HG03066 (cell line): ENCODE results near the gene MED25.

ENCODE experiments used
- ATAC-seq: cut with Tn5 transposase; IDR thresholded peaks from one replicate; pipeline ENCODE4 v1.9.1; 2021; ENCODE audit warnings: low read depth; ENCODE audit not compliant: unreplicated experiment

The MED25 gene

GRCh38 chr19:49817964-49818648 lies at the start of gene MED25:
Gene MED25 (plus strand): TSS chr19:49818289. CDS start chr19:49818342, 53 bp downstream.
- ATAC-seq = peak; percentile 61

GRCh38 chr19:49770529-49770928 lies 47.6 kb upstream of the MED25 start:
- ATAC-seq = no peak

- ATAC-seq = no peak
These were observed 46.4 kb upstream of the MED25 start for GRCh38 chr19:49771674-49772139.

GRCh38 chr19:49772850-49773432 lies 45.1 kb upstream of the MED25 start:
- ATAC-seq = no peak

- ATAC-seq = no peak
These were observed 44.3 kb upstream of the MED25 start for GRCh38 chr19:49773663-49774350.

GRCh38 chr19:49774969-49775368 lies 43.1 kb upstream of the MED25 start:
- no peak for ATAC-seq

GRCh38 chr19:49775742-49776370 lies 42.2 kb upstream of the MED25 start:
- ATAC-seq = no peak

- no peak for ATAC-seq
These were observed 41.7 kb upstream of the MED25 start for GRCh38 chr19:49776371-49776764.

GRCh38 chr19:49779731-49780555 lies 38.1 kb upstream of the MED25 start:
- ATAC-seq = no peak

GRCh38 chr19:49780861-49781260 lies 37.2 kb upstream of the MED25 start:
- ATAC-seq = no peak

GRCh38 chr19:49781394-49781793 lies 36.7 kb upstream of the MED25 start:
- ATAC-seq = no peak

- no peak for ATAC-seq
These were observed 35.6 kb upstream of the MED25 start for GRCh38 chr19:49782515-49782914.

- ATAC-seq = no peak
These were observed 31.7 kb upstream of the MED25 start for GRCh38 chr19:49786376-49786820.

- no peak for ATAC-seq
These were observed 30.3 kb upstream of the MED25 start for GRCh38 chr19:49787746-49788145.

- ATAC-seq = no peak
These were observed 29.2 kb upstream of the MED25 start for GRCh38 chr19:49788857-49789256.

GRCh38 chr19:49790866-49791265 lies 27.2 kb upstream of the MED25 start:
- ATAC-seq = no peak

- ATAC-seq = no peak
These were observed 26.2 kb upstream of the MED25 start for GRCh38 chr19:49791776-49792445.

GRCh38 chr19:49792829-49793560 lies 25.1 kb upstream of the MED25 start:
- ATAC-seq = no peak

GRCh38 chr19:49793561-49793840 lies 24.6 kb upstream of the MED25 start:
- no peak for ATAC-seq
